GM19328 (cell line): ENCODE results near the gene F12.
A peak's percentile ranks its signal among the peaks of the same experiment; 100 is the strongest.
"Not testable (repeated sequence)": the region's sequence is repeated elsewhere in the genome, so short reads cannot be mapped to it uniquely, and the experiment has no call there.

Experiments
- ATAC-seq: cut with Tn5 transposase; IDR thresholded peaks from one replicate; pipeline ENCODE4 v1.9.1; 2021; ENCODE audit warnings: mild to moderate bottlenecking, moderate library complexity; ENCODE audit not compliant: unreplicated experiment

Gene F12

DNA sequence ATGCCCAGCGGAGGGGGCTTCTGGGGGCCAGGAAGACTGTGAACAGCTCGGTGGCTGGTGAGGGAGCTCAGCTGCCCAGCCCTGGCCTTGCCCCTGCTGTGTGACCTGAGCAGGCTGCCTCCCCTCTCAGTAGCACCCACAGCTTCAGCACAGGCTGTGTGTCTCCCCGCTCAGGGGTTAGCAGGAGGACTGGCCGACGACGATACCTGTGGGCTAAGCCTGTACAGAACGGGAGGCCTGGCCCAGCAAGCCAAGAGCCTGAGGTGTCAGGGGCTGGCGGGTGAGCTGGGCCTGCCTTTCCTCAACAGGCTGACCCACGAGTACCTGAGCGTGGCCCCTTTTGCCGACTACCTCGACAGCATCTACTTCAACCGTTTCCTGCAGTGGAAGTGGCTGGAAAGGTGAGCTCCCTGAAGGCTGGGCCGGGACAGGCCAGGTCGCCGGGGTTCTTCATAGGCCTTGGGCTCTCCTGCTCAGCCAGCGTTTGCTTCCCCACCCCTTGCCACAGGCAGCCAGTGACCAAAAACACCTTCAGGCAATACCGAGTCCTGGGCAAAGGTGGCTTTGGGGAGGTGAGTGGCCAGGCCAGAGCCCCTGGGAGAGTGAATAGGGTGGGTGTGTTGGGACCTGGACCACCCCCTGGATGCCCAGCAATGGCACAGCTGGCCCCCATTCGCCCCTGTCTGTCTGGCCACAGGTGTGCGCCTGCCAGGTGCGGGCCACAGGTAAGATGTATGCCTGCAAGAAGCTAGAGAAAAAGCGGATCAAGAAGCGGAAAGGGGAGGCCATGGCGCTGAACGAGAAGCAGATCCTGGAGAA lies 23.7 kb upstream of the F12 start:
- no peak for ATAC-seq

DNA sequence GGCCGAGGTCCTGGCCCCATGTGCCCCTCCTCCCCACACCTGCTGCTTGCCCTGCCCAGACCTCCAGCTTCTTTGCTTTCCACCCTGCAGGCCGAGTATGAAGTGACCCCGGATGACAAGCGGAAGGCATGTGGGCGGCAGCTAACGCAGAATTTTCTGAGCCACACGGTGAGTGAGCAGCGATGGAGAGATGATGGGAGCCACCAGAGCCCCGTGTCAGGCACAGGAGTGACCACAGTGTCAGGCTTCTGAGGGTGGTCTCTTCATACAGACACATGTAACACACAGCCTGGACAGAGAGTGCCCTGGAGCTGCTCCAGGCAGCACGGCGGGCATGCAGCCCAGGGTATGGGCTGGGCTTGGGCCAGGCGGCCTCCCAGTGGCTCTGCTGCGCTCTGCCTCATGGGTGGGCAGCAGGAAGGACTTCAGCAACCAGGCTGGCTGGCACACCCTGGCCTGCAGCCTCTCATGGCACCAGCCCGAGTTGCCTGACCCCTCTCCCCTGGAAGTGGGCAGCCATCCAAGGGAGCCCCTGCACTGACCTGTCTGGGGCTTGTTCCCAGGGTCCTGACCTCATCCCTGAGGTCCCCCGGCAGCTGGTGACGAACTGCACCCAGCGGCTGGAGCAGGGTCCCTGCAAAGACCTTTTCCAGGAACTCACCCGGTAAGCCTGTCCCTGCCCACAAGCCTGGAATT lies 22.9 kb upstream of the F12 start:
- ATAC-seq, result no peak

DNA sequence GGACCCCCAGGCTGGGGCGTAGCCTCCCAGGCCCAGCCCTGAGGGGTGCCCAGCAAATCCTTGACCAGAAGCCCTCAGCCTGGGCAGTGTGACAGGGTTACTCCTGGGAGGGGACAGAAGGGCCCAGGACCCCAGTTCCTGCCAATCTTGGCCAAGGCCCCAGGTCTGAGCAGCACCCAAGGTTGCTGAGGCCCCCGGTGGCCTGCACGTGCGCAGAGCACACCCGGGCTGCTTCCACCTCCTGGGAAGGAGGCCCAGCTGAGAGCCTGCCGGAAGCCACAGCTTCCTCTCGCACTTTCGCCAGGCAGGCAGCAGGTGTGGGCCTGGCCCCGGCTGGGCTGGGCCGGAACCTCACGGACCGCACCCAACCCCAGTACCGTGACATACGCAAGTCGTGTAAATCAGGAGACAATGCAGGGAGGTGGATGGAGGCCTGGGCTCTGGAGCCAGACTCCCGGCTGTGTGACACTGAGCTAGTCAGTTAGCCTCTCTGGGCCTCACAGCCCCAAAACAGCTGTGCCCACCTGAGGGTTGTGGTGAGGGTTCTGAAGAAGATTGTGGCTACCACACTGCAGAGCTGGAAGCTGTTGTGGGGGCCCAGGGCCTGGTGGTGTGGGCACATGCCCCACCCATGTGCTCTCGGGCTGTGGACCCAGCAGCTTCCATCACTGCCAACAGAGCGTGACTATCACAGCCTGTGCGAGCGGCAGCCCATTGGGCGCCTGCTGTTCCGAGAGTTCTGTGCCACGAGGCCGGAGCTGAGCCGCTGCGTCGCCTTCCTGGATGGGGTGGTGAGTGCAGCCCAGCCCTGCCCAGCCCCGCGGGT lies 22.2 kb upstream of the F12 start:
- ATAC-seq, result peak; percentile 41

DNA sequence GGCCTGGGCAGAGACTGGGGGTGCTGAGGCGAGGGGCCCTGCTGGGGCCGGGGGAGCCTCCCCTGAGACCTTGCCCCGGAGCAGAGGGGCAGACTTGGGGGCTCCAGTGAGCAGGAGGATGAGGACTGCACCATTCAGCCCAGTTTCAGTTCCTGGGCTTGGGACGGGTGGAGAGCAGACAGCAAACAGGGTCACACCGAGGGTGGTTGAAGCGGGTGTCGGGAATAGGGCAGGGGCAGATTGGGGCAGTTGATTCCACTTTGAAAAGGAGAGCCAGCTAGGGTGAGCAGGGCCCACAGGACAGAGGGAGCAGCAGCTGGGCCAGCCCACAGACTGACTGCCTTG lies 21.6 kb upstream of the F12 start:
- ATAC-seq, result no peak

DNA sequence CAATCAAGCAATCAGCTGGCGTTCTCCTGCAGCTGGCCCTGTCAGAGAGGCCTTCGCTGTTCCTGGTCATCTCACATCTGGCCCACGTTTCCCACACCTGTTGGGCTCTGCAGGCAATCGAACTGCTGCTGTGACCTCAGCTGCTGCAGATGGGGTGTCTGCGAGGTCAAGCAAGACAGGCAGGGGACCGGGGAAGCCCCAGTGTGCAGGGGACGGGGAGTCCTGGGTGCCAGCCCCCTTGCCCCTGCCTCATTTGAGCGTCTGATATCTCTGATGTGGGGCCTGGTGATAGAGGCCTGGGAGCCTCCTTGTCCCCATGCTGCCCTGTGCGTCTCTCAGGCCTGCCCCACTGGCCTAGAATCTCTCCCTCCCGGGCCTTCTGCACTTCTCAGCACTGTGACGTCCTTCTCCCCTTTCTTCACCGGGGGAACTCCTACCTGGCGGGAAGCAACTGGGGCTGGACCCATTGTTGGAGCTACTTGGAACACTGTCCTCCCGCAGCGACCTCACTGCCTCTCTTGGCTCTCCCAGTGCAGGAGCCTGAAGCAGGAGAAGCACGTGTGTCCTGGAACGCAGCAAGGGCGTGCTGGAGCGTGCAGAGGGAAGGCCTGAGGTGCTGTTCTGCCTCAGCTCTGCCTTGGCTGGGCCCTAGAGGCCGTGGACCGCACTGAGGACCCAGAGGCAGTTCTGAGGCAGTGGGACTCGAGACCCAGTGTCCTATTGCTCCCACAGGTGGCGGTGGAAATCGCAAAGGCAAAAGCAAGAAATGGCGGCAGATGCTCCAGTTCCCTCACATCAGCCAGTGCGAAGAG lies 21.0 kb upstream of the F12 start:
- ATAC-seq, result no peak

DNA sequence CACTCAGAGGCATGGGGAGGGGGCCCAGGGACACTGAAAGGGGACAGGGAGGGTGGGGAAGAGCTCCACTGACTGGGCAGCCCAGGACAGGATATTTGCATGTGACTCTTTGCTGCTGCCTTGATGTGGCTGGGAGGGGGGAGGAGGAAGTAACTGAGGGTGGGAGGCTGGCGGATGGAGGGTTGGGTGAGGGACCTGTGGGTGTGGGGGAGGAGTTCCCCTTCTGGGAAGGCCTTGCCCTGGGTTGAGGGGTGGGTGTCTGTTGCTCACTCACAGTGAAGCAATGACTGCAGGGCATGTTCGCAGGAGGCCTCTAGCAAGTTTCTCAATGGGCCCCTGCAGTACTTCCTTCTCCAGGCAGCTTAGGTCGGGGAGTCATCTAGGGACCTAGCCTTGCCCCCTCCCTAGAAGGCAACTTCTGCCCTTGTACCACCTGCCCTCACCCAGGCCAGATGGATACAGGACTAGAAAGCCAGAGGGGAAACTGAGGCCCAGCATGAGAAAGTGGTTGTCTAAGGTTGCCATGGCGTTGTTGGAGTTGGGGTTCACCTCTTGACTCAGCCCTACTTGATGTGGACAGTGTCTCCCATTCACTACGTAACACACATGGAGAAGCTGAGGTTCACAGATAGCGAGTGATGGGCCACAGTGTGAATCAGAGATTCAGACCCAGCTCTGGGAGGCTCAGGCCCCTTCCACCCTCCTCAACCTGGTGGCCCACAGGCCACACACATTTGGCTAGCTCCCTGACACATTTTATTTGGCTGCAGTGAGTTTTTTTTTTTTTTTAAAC lies 20.1 kb upstream of the F12 start:
- ATAC-seq, result no peak

DNA sequence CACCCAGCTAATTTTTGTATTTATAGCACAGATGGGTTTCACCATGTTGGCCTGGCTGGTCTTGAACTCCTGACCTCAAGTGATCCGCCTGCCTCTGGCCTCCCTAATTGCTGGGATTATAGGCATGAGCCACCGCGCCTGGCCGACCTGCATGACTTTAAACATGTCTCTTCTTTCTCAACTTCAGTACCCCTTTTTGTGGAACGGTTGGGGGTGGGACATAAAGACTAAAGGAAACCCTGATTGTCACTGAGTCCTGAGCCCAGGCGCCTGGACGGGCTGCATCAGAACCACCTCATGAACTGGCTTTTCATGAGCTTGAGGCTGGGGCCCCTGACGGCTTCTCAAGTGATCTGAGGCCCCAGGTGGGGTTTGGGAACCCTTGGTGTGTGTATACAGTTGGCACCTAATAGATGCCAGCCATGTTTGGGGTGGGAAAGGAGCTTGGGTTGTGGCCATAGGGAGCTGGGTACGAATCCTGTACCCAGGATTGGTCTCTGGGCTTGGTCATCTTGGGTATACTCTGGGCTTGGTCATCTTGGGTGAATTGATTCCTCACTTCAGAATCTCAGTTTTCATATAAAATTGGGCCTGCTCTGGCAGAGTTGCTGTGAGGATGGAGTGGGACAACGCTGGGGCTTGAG lies 19.3 kb upstream of the F12 start:
- ATAC-seq, result no peak

DNA sequence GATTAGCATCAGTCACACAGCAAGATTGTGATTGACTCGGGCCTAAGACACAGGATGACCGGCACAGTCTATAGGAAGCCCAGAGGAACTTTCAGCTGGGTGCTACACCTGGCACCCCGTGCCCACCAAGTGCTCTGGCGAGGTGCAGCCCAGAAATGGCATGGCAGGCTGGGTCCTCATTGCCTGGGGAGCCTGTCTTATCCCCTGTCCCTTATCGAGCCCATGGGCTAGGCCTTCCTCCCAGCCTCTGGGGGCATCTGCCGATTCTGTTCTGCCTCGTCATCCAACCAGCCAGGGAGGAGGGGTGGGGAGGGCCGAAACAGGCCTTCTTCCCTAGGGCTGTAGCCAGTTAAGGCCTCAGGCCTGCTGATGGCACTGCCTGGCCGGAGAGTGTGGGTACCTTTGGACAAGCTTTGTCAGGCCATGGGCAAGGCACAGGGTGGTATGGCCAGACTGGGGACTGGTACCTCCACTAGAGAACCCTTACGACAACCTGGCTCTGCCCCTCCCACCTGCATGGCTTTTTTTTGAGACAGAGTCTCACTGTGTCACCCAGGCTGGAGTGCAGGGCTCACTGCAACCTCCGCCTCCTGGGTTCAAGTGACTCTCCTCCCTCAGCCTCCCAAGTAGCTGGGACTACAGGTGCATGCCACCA lies 18.7 kb upstream of the F12 start:
- no peak for ATAC-seq

DNA sequence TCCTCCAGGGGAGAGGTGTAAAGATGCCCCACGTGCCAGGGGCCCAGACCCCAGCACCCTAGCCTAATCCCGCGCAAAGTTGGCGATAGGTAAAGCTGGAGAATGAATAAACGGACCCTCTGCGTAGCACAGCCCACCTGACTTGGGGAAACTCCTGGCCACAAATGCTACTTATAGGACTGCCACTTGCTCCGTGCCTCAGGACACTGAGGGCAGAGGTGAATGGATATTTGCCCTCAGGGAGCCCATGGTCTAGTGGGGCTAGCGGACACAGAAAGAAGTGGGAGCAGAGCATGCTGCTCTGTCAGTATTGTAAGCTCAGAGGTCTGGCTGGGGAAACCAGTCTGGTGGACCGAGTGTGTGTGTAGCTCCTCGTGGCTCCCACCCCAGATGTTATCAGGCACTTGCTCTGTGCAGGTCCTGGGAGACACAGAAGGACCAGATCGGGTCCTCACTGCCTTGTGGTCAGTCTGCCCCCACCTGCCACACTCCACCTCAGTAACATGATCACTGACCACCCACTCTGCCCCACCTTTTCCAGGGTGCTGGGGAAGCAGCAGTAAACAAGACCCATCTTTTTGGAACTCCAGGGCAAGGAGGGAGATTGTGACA lies 18.0 kb upstream of the F12 start:
- ATAC-seq, result no peak

DNA sequence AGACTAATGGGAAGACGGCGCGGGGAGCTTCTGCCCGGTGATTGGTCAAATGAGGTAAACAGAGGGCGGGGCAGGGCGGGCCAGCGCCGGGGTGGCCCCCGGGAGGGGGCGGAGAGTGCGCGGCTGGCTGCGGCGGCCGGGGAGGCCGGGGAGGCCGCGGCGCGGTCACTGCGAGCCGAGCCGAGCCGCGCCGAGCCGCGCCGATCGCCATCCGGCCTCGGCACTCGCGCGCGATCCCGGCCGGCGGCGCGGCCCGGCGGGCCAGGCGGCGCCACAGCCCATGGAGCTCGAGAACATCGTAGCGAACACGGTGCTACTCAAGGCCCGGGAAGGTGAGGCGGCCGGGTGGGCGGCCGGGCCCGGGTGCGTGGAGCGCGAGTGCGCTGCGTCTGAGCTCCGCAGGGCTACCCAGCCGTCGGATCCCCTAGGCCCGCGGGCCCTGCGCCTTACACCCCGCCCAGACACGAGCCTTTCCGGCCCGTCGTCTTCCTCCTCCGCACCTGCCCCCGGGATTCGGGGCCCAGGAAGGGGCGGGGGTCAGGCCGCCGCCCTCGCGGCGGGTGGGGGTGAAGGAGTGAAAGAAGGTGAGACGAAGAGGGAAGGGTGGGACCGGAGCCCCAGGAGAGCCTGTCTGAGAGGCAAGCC lies 17.3 kb upstream of the F12 start, which contains the start of gene GRK6:
TSS of gene GRK6 (plus strand) at position 111 of the 645 bp plus-strand sequence. CDS start at position 281, 170 bp downstream.
- peak; percentile 8 for ATAC-seq

DNA sequence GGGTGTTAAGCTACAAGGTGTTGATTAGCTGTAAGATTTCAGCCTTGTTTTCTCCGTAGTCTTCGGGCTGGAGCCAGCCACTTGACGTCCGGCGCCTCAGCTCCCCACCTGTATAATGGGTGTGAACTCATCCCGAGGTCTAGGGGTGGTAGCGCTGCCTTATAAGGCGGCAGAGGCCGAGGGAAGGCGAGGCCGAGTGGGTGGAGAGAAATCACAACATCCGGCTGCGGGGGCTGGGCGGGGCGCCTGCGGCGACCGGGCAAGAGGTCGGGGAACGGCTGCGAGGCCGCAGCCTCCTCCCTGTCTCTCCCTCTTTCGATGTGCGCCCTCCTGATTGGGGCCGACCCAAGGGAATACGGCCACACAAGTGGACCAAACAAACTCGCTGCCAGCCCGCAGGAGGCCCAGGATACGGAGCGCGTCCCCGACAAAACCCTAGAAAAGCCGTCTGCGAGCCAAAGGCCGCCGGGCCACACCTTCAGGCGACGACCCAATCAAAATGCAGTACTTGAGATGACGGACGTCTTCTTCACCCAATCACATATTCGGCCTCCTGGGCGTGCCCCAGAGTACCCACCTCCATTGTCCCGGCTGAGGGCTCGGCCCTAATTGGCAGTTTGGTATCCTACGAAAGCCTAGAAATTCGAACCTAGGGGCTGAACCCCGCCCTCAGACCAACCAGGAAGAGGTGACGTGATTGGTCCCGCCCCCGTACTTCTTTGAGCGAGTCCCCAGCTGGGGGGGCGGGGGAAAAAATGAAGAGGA lies 16.6 kb upstream of the F12 start:
- peak; percentile 68 for ATAC-seq

DNA sequence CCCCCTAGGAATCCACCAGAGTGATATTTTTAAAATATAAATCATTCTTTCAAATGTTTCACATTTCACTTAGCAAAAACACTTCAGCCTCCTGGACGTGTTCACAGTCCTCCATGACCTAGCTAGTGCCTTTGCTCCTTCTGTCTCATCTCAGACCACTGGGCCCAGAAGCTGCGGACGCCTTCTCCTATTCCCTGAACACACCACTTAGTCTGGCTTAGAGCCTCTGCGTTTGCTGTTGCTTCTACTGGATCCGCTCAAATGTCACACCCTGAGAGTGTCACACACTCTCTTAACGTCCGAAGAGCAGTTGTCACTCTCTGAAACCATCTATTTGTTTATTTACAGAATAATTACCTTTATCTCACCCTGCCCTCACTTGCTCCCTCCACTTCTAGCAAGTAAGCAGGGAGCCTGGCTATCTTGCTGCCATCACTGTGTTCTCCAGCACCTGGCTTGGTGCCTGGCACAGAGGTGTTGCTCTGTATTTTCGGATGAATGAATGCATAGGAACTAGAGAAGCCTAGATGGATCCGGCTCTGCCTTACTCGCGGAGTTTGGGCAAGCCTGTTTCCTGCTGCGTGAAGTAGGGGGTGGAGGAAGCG lies 15.9 kb upstream of the F12 start:
- ATAC-seq, result no peak

DNA sequence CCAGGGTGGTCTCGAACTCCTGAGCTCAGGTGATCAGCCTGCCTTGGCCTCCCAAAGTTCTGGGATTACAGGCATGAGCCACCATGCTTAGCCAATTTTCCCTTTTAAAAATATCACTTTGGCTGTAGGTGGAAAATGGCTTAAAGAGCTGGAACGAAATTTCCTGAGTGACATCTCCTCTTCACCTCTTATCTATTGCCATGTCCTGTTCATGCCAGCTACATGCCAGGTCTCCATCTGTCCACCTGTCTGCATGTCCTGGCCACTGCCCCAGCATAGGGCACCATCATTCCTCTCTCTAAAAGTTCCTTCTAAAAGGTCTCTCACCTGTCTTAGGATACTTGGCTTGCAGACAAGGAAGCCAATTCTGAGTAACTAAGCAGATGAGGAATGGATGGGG lies 14.3 kb upstream of the F12 start:
- no peak for ATAC-seq

DNA sequence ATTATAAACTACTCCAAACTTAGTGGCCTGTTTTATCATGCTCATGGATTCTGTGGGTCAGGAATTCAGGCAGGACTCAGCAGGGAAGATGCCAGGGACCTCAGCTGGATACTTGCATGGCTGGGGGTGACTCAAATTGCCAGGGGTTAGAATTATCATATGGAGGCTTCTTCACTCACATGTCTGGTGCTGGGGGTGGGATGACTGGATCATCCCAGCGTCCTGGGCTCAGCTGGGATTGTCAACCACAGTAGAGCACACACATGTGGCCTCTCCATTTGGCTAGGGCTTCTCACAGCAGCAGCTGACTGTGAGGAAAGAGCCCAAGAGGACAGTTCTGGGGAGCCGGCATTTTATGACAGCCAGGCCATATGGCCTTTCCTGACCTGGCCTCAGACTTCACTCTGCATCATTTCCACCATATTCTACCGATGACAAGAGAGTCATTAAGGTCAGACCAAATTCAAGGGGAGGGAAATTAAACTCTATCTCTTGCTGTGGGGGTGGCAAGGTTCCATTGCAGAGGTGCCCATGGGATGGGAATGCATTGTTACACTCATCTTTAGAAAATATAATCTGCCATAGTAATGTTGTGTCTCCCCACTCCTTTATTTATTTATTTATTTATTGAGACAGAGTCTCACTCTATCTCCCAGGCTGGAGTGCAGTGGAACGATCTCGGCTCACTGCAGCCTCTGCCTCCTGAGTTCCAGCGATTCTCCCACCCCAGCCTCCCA lies 11.9 kb upstream of the F12 start:
- no peak for ATAC-seq

DNA sequence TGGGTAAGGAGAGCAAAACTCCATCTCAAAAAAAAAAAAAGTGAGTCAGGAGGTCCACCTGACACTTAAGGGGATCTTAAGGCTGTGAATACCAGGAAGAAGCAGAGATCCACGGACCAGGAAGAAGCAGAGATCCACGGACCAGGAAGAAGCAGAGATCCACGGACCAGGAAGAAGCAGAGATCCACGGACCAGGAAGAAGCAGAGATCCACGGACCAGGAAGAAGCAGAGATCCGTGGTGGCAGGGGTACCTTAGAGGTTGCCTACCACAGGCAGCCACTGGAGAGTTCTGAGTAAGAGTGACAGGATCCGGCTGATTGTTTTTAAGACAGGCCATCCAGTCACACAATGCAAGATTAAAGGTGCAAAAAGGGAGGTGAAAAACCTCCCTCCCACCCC lies 11.1 kb upstream of the F12 start:
- ATAC-seq, result not testable (repeated sequence)

DNA sequence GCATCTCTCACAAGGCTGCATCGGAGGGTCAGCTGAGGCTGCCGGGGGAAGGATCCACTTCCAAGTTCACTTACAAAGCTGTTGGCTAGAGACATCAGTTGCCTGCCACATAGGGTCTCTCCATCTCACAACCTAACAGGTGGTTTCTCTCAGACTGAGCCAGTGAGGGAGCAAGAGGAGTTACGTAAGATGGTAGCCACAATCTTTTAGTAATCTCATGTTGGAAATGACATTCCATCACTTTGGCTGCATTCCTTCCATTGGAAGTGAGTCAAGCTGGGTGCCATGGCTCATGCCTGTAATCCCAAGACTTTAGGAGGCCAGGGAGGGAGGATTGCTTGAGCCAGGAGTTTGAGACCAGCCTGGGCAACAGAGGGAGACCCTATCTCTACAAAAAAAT lies 9.7 kb upstream of the F12 start:
- no peak for ATAC-seq
